GM10266 (cell line): ENCODE results near the gene LANCL3.
"Not testable (repeated sequence)": the region's sequence is repeated elsewhere in the genome, so short reads cannot be mapped to it uniquely, and the experiment has no call there.

Experiments used
- DNase-seq: peaks from one replicate; pipeline ENCODE4 v3.0.0; 2012; ENCODE audit errors: extremely low spot score
- TF ChIP-seq, protein P1 (sequence below): IDR thresholded peaks from 2 replicates; pipeline ENCODE4 v1.5.1; 2012; ENCODE audit warnings: mild to moderate bottlenecking, low read depth; ENCODE audit not compliant: control insufficient read depth, insufficient read depth; ENCODE audit errors: missing control alignments

The LANCL3 gene

DNA sequence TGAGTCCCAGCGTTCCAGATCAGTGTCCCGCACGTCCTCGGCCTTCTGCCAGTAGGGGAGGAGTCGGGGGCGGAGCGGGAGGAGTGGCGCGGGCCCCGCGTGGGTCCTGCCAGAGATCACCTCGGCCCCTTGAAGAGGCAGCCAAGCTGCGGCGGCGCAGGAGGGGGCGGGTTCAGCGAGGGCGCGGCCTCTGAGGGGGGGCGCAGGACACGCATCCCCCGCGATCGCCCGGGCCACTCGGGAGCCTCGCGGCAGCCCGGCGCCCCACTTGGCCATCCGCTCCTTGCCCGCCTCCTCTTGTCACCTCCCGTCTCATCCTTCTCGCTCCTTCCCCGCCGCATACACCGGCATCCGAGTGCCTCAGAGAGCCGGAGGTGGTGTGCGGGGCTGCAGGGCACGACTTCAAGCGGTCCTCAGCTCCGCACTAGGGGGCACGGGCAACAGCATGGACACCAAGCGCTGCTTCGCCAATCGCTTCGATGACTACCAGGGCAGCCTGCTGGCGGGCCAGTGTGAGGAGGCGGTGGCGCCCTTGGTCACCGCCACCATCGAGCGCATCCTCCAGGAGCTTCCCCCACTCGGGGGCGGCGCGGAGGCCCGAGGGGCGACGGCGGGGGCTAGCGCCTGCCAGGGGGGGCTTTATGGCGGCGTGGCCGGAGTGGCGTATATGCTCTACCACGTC is at the start of gene LANCL3:
Gene LANCL3 (plus strand): TSS at position 236 of the 682 bp plus-strand sequence. CDS start 210 bp downstream, at position 446.
- not testable (repeated sequence) for DNase-seq

DNA sequence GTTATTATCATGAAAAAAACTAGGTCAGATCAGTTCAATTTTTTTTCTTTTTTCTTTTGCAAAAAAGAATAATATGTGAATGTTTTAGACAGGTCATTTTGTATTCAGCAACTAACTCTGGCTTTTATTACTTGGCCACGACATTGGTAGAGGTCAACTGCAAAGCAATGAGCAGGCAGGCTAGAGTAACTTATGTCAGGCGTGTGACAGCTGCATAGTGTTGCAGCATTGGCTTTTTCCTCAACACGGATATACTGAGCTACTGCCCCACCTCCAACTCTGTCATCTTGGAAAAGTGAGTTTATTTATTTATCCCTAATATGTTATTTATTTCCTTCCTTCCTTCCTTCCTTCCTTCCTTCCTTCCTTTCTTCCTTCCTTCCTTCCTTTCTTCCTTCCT is 47.8 kb upstream of the LANCL3 start:
- not testable (repeated sequence) for DNase-seq

DNA sequence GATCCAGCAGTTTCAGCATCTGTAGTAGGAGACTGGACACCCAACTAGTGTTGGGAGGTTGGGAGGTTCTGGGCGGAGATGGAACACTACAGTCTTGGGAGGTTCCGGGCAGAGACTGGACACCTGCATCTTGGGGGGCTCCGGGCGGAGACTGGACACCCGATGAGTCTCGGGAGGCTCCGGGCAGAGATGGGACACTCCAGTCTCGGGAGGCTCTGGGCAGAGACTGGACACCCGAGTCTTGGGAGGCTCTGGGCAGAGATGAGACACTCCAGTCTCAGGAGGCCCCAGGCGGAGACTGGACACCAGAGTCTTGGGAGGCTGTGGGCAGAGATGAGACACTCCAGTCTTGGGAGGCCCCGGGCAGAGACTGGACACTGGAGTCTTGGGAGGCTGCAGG is 29.5 kb upstream of the LANCL3 start:
- DNase-seq: no peak
- TF ChIP-seq, protein P1, sequence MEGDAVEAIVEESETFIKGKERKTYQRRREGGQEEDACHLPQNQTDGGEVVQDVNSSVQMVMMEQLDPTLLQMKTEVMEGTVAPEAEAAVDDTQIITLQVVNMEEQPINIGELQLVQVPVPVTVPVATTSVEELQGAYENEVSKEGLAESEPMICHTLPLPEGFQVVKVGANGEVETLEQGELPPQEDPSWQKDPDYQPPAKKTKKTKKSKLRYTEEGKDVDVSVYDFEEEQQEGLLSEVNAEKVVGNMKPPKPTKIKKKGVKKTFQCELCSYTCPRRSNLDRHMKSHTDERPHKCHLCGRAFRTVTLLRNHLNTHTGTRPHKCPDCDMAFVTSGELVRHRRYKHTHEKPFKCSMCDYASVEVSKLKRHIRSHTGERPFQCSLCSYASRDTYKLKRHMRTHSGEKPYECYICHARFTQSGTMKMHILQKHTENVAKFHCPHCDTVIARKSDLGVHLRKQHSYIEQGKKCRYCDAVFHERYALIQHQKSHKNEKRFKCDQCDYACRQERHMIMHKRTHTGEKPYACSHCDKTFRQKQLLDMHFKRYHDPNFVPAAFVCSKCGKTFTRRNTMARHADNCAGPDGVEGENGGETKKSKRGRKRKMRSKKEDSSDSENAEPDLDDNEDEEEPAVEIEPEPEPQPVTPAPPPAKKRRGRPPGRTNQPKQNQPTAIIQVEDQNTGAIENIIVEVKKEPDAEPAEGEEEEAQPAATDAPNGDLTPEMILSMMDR: no peak

DNA sequence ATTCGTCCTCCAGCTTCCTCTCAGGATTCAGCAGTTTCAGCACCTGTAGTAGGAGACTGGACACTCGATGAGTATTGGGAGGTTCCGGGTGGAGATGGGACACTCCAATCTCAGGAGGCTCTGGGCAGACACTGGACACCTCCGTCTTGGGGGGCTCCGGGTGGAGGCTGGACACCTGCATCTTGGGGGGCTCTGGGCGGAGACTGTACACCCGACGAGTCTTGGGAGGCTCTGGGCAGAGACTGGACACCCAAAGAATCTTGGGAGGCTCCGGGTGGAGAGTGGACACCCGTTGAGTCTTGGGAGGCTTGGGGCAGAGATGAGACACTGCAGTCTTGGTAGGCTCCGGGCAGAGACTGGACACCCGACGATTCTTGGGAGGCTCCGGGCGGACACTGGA is 28.7 kb upstream of the LANCL3 start:
- DNase-seq: no peak
- TF ChIP-seq, protein P1: no peak

DNA sequence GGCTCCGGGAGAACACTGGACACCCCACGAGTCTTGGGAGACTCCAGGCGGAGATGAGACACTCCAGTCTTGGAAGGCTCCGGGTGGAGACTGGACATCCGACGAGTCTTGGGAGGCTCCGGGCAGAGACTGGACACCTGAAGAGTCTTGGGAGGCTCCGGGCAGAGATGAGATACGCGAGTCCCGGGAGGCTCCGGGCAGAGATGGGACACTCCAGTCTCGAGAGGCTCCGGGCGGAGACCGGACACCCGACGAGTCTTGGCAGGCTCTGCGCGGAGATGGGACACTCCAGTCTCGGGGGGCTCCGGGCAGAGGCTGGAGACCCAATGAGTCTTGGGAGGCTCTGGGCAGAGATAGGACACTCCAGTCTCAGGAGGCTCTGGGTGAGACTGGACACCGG is 28.1 kb upstream of the LANCL3 start:
- DNase-seq: no peak
- TF ChIP-seq, protein P1: no peak

DNA sequence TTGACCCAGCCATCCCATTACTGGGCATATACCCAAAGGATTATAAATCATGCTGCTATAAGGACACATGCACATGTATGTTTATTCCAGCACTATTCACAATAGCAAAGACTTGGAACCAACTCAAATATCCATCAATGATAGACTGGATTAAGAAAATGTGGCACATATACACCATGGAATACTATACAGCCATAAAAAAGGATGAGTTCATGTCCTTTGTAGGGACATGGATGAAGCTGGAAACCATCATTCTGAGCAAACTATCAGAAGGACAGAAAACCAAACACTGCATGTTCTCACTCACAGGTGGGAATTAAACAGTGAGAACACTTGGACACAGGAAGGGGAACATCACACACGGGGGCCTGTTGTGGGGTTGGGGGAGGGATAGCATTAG is 26.9 kb upstream of the LANCL3 start:
- DNase-seq: not testable (repeated sequence)

DNA sequence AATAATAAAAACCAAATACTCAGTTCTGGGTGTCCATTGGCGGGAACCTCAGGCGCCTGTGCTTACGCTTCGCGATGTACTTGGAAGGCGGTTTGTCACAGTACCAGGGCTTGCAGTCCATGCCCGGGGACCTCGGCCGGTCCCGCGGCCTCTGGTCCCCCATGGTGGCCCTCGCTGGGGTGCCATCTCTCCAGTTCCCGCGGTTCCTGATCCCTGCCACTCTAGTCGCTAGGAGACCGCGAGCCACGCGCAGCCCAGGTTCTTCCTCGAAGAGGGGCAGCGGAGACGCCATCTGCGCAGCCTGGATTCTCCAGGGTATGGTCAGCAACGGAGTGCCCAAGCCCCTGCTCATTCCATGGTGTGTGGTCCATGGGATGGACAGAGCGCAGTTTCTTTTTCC is 26.4 kb upstream of the LANCL3 start:
- TF ChIP-seq, protein P1: no peak
- no peak for DNase-seq

DNA sequence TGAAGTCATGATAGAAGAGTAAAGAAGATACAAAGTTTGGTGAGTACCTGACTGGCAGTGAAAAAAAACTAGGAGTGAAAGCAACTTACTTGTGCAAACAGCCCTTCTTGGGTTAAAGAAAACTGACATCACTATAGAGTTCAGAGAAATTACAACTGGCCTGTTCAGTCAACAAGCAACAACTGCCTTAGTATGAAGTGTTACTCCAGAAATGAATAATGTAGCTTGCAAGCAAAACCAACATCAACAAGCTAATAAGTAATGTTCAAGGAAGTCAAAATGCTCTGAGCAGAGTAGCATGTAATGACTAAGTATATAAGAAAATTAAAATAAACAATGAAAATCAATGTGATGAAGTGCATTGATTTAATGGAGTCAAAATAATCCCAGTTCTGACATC is 21.8 kb upstream of the LANCL3 start:
- not testable (repeated sequence) for DNase-seq

DNA sequence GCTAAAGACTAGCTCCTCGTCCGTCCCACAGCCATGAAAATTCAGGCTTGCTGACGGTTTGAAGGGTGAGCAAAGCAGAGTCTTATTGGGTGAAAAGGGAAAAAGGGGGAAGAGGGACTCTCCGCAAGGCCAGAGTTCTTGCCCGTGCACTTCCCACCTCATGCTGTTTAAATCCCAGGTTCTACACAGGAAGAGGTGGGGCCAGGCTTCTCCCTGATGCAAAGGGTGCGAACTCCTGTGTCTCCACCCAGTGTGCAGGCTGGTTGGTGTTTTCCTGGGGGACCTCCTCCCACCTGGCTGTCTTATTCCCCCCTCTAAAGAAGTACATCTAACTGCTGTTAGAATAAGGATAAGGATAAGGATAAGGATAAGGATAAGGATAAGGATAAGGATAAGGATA is 18.0 kb upstream of the LANCL3 start:
- TF ChIP-seq, protein P1: no peak

DNA sequence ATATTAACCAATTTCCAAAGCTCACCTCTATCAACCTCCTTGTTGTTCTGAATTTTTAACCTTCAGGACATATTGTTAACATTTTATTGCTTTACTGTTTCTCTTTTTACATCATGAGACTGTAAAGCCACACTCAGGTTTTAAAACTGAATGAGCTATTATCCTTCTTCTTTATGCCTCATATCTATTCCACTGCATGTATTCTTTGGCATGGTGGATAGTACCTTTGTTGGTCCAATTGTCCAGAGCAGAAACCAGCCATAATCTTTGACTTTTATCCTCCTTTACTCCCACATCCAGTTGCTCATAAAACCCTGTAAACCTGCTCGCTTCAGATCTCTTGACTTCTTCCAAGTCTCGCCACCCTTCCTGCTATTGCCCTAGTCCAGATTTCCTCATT is 6.2 kb upstream of the LANCL3 start:
- not testable (repeated sequence) for DNase-seq

More for the DNA sequence above, 18.0 kb upstream of the LANCL3 start:
- DNase-seq: no peak

DNA sequence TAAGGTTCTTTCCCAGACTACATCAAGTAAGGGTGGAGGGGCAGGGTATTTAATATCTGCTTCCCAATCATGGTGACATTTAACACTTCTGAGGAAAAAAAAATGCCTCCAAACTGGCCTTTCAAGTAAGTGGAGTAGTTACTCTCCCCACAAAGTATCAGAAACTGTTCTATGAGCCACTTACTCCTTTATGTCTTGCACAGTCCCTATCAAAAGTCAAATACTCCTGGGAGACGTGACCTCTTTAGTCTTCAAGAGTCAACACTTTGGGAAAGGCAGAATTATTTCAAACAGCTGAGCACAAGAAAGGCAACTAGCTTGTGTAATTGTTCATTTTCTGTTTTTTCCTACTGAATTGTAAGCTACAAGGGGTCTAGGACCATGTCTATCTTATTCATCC is 1.1 kb upstream of the LANCL3 start:
- DNase-seq: not testable (repeated sequence)

DNA sequence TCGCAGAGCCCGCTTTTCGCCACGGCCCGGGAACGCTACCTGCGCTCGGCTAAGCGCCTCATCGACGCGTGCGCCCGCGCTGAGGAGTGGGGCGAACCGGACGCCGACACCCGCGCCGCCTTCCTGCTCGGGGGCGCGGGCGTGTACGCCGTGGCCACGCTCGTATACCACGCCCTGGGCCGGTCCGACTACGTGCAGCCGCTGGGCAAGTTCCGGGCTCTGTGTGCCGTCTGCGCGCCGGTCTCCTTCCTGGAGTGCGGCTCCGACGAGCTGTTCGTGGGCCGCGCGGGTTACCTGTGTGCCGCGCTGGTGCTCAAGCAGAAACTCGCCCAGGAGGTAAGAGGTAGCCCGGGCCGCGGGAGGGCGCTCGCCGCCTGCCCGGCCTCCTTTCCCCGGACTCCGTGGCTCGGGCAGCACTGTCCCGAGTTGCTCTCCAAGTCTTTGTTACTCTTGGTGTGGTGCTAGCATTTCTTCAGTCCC is 687 bp downstream of the LANCL3 start:
- not testable (repeated sequence) for DNase-seq

DNA sequence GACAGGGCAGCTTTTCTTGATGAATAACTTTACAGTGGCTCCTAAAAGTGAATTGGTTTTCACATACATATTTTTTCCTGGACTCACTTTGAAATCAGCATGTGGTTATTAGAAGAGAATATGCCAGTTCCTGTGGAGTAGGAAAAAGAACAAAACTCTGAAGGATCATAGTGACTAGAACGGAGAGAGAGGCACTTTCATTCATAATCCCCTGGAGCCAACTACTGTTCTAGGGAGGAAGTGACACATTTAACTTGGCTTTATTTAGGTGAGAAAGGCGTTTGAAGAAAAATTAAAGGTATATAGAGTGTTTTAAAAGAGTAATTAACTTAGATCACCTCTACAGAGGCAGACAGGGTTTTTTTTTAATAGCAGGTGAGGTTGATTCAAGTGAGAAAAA is 1.7 kb downstream of the LANCL3 start:
- DNase-seq: not testable (repeated sequence)
